Activated T-cell treated with anti-CD3 and anti-CD28 coated beads, Interleukin-2, amount 50 U/mL, for 48 hours (primary cell): Measurements from ENCODE around the gene ZNF746.
A peak's percentile ranks its signal among the peaks of the same experiment; 100 is the strongest.

Source experiments
- DNase-seq, 2 experiments: peaks; one replicate each; pipeline ENCODE4 v3.0.0-alpha.2; 2020

ZNF746 gene

GRCh38 chr7:149458235-149458634 lies 39.4 kb downstream of the ZNF746 start:
- DNase-seq: no peak

GRCh38 chr7:149457766-149458165 lies 39.8 kb downstream of the ZNF746 start:
- no peak for DNase-seq

- DNase-seq: no peak
These were observed 40.8 kb downstream of the ZNF746 start for GRCh38 chr7:149456506-149457421.

DNA sequence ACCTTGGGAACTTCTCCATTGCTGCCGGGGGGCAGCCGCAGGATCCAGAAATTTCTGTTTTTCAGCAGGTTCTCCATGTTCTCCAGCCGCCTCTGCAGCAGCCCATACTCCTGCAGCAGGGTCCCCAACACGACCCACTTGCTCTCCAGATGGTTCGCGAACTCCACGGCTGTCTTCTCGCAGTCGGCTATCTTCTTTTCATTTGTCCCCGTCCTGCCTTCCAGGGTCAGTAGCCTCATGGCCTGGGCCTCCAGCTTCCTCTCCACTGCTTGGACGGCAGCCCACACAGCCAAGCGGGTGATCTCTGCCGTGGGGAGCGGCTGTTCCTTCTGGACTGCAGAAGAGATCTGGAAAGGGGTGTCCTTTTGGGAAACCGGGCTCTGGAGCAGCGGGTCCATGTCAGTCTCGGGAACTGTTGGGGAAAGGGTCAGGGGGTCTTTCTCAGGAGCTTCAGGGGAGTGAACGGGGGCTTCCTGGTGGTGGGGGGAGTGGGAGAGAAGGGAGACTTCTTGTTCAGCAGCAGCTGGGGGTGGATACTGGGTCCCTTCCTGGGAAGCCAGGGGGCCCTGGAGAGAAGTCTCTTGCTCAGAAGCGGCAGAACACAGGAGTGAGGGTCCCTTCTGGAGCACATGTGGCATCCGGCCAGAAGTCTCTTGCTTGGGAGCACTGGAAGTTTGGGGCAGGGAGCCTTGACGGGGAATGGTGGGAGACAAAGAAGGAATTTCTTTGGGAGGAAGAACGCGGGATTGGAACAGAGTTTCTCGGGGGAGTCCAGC lies 42.2 kb downstream of the ZNF746 start:
- DNase-seq: peak in 1 of 2 experiments; percentile 13

- DNase-seq: no peak
These were observed 42.9 kb downstream of the ZNF746 start for GRCh38 chr7:149454750-149455149.

DNA sequence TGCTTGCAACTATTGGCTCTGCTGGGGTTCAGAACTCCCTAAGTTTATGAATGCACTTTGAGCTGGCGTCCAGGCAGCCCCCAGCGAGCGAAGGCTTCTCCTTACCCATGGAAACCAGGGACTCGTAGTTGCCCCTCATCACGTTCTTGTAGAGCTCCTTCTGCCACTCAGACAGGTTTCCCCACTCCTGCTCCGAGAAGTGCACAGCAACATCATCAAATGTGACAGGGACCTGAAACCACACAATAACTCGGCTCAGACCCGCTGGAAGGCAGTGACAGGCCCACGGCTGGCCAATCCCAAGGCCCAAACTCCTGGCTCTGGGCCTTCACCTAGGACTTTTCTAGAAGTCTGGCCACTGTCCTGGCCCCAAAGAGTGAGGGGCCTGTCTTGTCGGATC lies 43.6 kb downstream of the ZNF746 start:
- peak in 1 of 2 experiments; percentile 11 for DNase-seq

DNA sequence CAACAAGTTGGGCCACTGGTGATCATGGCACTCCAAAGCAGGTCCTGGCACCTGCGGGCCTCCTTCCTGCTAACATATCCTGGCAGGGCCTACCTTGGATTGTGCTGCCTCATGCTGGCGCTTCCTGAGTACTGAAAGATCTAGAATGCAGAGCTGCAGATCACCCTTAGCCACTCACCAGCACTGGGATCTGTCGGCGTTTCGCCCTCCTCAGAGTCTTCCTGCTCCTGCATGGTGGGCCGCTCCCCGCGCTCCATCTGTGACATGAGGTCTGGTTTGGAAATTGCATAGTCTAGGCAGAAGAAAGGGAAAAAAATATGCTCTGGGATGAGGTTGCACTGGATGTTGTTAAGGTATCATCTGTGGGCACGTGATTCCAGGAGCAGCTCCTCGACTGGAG lies 46.8 kb downstream of the ZNF746 start:
- DNase-seq: peak in 1 of 2 experiments; percentile 5

DNA sequence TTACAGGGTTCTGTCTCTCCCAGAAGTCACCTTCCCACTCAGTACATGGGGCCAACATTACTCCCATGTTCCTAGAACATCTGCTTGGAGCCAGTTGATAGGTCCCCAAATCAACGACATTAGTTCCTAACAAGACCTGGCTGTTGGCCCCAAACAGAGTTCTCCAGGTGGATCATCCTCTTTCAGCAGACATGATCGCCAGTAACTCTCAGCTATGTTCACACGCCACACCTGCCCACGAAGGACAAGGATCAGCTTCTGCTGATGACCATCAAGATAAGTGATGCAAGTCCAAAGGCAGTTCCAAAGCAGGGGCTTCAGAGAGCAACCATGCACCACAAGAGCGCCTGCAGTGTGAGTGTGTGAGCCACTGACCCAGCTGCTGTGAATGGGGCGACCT lies 47.7 kb downstream of the ZNF746 start:
- DNase-seq: peak in 1 of 2 experiments; percentile 14

- DNase-seq: peak in 1 of 2 experiments; percentile 4
These were observed 48.6 kb downstream of the ZNF746 start for GRCh38 chr7:149448961-149449360.

DNA sequence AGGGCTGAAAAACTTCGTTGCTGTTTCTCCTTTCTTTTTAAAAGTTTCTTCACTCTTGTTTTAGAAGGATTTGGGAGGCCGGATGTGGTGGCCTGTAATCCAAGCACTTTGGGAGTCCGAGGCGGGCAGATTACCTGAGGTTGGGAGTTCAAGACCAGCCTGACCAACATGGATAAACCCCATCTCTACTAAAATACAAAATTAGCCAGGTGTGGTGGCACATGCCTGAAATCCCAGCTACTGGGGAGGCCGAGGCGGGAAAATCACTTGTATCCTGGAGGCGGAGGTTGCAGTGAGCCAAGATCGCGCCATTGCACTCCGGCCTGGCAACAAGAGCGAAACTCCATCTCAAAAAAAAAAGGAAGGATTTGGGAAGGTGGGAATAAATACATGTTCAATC lies 51.6 kb downstream of the ZNF746 start:
- DNase-seq: peak in 1 of 2 experiments; percentile 1

DNA sequence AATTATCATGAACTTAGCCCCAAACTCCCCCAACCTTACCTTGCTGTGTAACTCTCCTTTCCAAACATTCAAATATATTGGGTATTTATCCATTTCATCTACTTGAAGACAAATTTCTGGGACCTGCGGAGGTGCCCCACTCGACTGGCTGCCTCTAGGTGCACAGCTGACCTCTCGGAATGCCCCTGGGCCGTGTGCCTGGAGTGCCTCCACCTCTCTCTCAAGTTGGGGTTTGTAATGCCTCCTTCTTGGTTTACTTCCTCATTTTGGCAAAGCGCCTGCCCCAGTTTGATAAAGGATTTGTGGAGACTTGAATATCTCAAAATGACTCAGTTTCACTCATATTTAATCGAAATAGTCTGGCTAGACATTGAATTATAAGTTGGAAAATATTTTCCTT lies 53.3 kb downstream of the ZNF746 start:
- DNase-seq: peak in 1 of 2 experiments; percentile 9

DNA sequence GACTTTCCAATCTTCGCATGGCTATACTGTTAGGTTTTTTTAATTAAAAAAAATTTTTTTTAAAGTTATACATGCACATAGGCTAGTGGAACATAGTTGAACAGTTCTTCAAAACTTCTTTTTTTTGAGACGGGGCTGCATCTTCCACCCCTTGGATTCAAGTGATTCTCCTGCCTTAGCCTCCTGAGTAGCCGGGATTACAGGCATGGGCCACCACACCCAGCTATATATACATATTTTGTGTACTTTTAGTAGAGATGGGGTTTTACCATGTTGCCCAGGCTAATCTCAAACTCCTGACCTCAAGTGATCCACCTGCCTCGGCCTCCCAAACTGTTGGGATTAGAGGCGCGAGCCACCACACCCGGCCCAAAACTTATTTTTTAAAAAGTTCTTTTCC lies 54.1 kb downstream of the ZNF746 start:
- no peak for DNase-seq

DNA sequence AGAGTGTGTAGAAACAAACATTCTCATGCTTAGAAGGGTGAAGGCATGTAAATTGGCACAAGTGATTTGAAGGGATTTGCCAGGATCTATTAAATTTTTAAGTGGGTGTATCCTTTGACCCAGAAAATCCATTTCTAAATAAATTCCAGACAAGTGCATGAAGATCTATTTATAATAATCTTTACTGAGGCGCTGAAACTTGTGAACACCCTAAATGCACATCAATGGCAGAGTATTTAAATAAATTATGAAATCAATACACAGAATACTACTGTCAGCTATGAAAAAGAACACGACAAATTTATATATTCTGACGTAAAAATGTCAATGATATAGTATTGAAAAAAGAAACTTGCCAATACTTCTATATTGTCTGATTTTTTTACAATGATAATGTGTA lies 54.7 kb downstream of the ZNF746 start:
- DNase-seq: no peak

GRCh38 chr7:149440222-149440621 lies 57.4 kb downstream of the ZNF746 start:
- peak; percentile 21 to 41 for DNase-seq

- DNase-seq: no peak
These were observed 61.3 kb downstream of the ZNF746 start for GRCh38 chr7:149436358-149436757.

GRCh38 chr7:149433124-149433523 lies 64.5 kb downstream of the ZNF746 start:
- no peak for DNase-seq

- no peak for DNase-seq
These were observed 65.4 kb downstream of the ZNF746 start for GRCh38 chr7:149432121-149432691.

- no peak for DNase-seq
These were observed 66.0 kb downstream of the ZNF746 start for GRCh38 chr7:149431486-149432120.

DNA sequence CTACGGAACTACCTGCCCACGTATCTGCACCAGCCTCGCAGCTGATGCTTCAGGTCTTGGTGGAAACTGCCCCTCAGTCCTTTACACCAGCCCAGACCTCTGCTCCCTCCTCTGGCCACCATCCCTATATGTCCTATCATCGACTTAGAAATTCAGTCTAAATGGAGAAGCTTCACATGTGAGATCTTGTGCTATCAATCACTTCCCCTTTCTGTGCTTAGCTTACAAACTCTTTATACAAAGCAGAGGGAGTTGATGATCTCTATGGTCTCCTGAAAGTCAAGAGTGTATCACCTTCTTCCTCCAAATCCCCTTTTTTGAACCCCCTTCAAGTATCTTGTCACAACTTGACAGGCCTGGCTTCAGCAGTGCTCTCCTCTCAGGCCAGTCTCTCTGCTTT lies 67.4 kb downstream of the ZNF746 start:
- no peak for DNase-seq

DNA sequence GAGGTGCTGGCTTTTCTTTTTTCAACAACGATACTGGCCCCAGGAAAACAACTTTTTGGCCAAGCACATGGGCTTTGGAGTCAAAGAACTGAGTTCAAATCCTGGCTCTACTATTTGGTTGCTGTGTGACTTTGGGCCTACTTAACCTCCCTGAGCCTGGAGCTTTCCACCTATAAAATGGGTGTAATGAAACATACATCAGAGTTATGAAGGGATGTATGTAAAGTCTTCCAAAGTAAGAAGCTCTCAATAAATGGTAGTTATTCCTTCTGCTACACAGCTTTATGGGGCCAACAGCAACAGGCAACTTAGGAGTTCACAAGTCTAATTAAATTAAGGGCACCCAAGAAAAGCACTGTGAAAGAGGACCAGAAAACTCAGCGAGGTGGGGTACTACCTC lies 69.7 kb downstream of the ZNF746 start:
- DNase-seq: no peak

DNA sequence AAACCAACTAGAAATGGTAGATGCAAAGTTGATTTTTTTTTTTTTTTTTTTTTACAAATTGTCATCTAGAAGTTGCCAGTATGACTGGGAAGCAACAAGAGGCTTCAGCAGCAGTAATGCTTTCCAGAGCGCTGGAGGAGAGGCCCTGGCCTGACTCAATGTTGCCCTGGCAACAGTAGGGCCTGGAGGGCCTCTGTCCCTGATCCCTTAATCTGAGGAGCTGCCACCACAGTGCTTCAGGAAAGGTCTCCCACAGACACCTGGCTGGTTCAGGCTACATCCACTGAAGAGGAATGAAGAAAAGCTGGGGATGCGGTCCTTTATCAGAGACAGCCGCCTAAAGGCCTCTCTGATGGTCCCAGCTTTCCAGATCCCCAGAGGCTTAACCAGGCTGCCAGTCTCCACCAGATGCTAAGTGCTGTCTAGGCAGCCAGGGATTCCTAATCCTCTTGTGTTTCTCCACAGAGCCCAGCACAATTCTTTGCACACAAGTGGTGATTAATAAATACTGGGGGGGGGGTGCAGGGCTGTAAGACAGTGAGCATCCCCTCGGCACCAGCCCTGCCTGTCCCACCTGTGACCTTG lies 70.4 kb downstream of the ZNF746 start:
- DNase-seq: no peak

GRCh38 chr7:149423449-149424110 lies 74.0 kb downstream of the ZNF746 start:
- DNase-seq: no peak
